ENCODE data around the gene DENND1A.

DNA sequence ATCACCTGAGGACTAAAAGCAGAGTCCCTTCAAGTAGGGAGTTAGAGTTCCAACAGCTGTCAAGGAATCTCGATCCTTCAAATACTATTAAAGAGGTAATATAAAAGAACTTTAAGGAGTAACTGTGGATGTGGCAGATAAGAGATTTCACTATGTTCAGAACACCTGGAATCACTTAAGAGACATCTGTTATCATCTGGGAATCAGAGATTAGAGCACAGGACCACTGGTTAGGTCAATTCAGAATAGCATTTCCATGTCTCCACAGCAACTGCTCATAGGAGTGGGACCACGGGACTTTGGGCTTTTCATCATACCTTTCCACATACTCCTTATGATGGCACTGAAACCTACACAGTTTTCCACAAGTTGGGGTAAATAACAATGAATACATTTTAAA lies 216.6 kb downstream of the DENND1A start:
- TF ChIP-seq, protein P1, sequence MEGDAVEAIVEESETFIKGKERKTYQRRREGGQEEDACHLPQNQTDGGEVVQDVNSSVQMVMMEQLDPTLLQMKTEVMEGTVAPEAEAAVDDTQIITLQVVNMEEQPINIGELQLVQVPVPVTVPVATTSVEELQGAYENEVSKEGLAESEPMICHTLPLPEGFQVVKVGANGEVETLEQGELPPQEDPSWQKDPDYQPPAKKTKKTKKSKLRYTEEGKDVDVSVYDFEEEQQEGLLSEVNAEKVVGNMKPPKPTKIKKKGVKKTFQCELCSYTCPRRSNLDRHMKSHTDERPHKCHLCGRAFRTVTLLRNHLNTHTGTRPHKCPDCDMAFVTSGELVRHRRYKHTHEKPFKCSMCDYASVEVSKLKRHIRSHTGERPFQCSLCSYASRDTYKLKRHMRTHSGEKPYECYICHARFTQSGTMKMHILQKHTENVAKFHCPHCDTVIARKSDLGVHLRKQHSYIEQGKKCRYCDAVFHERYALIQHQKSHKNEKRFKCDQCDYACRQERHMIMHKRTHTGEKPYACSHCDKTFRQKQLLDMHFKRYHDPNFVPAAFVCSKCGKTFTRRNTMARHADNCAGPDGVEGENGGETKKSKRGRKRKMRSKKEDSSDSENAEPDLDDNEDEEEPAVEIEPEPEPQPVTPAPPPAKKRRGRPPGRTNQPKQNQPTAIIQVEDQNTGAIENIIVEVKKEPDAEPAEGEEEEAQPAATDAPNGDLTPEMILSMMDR (IDR thresholded peaks at IDR 0.05), result no peak
- TF ChIP-seq POLR2A (IDR thresholded peaks at IDR 0.05), result no peak

All from right lobe of liver (tissue), 4 donors.